GM12878 (cell line): ENCODE results near the gene TTLL8. TPM values are rescaled to one million over a fixed set of nuclear protein-coding genes. Genes with fewer than 3 reads are reported as not detected.

Source experiments
- ATAC-seq: fragments of 200-7000 bp; cut with Tn5 transposase; 3 replicates; pipeline ENCODE4 v1.9.1; 2020; ENCODE audit warnings: mild to moderate bottlenecking, moderate library complexity
- BruUV-seq: library from RNA; stranded (reverse); fragments of 400-500 nt; replicated peaks from 2 replicates; lab custom pipeline; 2021; lab: Mats Ljungman, UMichigan
- CTCF ChIA-PET: fragments of 300-600 bp; sonication (Branson Sonifier 250); formaldehyde crosslinking; extraction: SDS; loops from one replicate; lab custom pipeline; 2021; ENCODE audit warnings: inconsistent platforms; lab: Yijun Ruan, JAX
- POLR2A ChIA-PET: fragments of 350-600 bp; formaldehyde crosslinking; extraction: SDS; loops from one replicate; lab custom pipeline; 2021; ENCODE audit warnings: inconsistent platforms; lab: Charles Lee
- RAD21 ChIA-PET: fragments of 300-600 bp; sonication (Branson Sonifier 250); formaldehyde crosslinking; loops from one replicate; lab custom pipeline; 2023; ENCODE audit warnings: antibody characterized with exemption; ENCODE audit not compliant: unreplicated experiment; lab: Charles Lee
- SMC1A ChIA-PET: fragments of 300-600 bp; sonication (Branson Sonifier 250); formaldehyde crosslinking; loops from one replicate; lab custom pipeline; 2023; ENCODE audit not compliant: unreplicated experiment, uncharacterized antibody; lab: Charles Lee
- DNase-seq: peaks from one replicate; pipeline ENCODE4 v3.0.0-alpha.2; 2011; ENCODE audit warnings: low read depth, low spot score
- FAIRE-seq: peaks from 3 replicates; lab custom pipeline; 2011; peaks lifted over from hg19 to GRCh38; lab: Jason Lieb, UNC
- H2AFZ ChIP-seq: 2 replicates; pipeline ENCODE4 v1.6.0; 2011; ENCODE audit warnings: low read depth, low read length, control low read depth; ENCODE audit not compliant: control insufficient read depth
- H3K27ac ChIP-seq: 2 replicates; pipeline ENCODE4 v1.5.1; 2011; ENCODE audit warnings: control low read depth; ENCODE audit not compliant: control insufficient read depth, insufficient read depth
- H3K27me3 ChIP-seq, 2 experiments: replicated peaks in 1 of 2; 2 replicates each; pipeline versions ENCODE4 v1.6.0 to v1.6.1; 2011; ENCODE audit warnings: low read length in 1 of 2; ENCODE audit not compliant: control insufficient read depth in 2 of 2, insufficient read depth in 2 of 2
- H3K36me3 ChIP-seq, 2 experiments: 2 replicates each; pipeline ENCODE4 v1.5.1; 2011; ENCODE audit warnings: low read length in 1 of 2; ENCODE audit not compliant: control insufficient read depth in 2 of 2, insufficient read depth in 2 of 2
- H3K4me1 ChIP-seq: 2 replicates; pipeline ENCODE4 v1.6.1; 2011; ENCODE audit warnings: mild to moderate bottlenecking, low read length, moderate library complexity, mixed read lengths; ENCODE audit not compliant: control insufficient read depth, insufficient read depth
- H3K4me2 ChIP-seq: 2 replicates; pipeline ENCODE4 v1.6.0; 2011; ENCODE audit warnings: control low read depth; ENCODE audit not compliant: control insufficient read depth, insufficient read depth
- H3K4me3 ChIP-seq: fragments of 200-600 bp; sonication (generic); 2 replicates; pipeline ENCODE4 v1.5.1; 2016
- H3K79me2 ChIP-seq: 2 replicates; pipeline ENCODE4 v1.6.0; 2011; ENCODE audit warnings: low read length; ENCODE audit not compliant: control insufficient read depth, insufficient read depth
- H3K9ac ChIP-seq: 2 replicates; pipeline ENCODE4 v1.8.0; 2011; ENCODE audit warnings: low read length, control low read depth, mixed read lengths; ENCODE audit not compliant: control insufficient read depth, insufficient read depth
- H3K9me3 ChIP-seq: replicated peaks from 3 replicates; pipeline ENCODE4 v1.5.1; 2011; ENCODE audit warnings: mild to moderate bottlenecking, low read length; ENCODE audit not compliant: control insufficient read depth, insufficient read depth
- H4K20me1 ChIP-seq: 2 replicates; pipeline ENCODE4 v1.6.0; 2011; ENCODE audit not compliant: control insufficient read depth, insufficient read depth
- BCLAF1 ChIP-seq: fragments of 450-650 bp; IDR thresholded peaks from 2 replicates; pipeline ENCODE4 v1.6.1; 2017; ENCODE audit warnings: antibody characterized with exemption, mild to moderate bottlenecking, moderate library complexity
- BRCA1 ChIP-seq: IDR thresholded peaks from 2 replicates; pipeline ENCODE4 v1.6.1; 2011; ENCODE audit warnings: low read depth, low read length, improper control_type of control experiment
- CHD1 ChIP-seq: IDR thresholded peaks from 2 replicates; pipeline ENCODE4 v1.6.1; 2012; ENCODE audit warnings: low read depth, low read length, improper control_type of control experiment
- CUX1 ChIP-seq: IDR thresholded peaks from 2 replicates; pipeline ENCODE4 v1.6.1; 2012; ENCODE audit warnings: improper control_type of control experiment, low read depth, low read length; ENCODE audit not compliant: insufficient replicate concordance
- KDM1A ChIP-seq: fragments of 200-600 bp; sonication (generic); IDR thresholded peaks from 2 replicates; pipeline ENCODE4 v1.6.1; 2016; ENCODE audit warnings: borderline replicate concordance
- PAX8 ChIP-seq: fragments of 450-650 bp; IDR thresholded peaks from 2 replicates; pipeline ENCODE4 v1.6.1; 2017; ENCODE audit warnings: mild to moderate bottlenecking, moderate library complexity
- WGBS: methylation state at CpG from one replicate; pipeline ENCODE4 v1.1.6; 2016; ENCODE audit warnings: low lambda C conversion rate; ENCODE audit not compliant: insufficient replicate concordance, insufficient coverage; ENCODE audit errors: missing lambda C conversion rate; 5-methylcytosine and 5-hydroxymethylcytosine counted together
- in situ Hi-C: fragments of 300-500 bp; cut with MboI; formaldehyde crosslinking; loops from 9 replicates; pipeline ENCODE4 v1.14.3; 2018; ENCODE audit warnings: mixed read lengths
- intact Hi-C: fragments of 100-400 bp; cut with micrococcal nuclease; formaldehyde crosslinking; loops from one replicate; pipeline ENCODE4 v1.14.2; 2022; ENCODE audit not compliant: unreplicated experiment
- polyA plus RNA-seq, 11 experiments: library from polyadenylated mRNA; depleted of rRNA in 4 of 11; unstranded in 6 of 11; stranded (reverse) in 5 of 11; fragments of >200 nt; fragmentation: Nextera tagmentation in 4 of 11; fragmentation: Illumina TruSeq in 1 of 11; extraction: Ambion mirVana in 4 of 11; extraction: Trizol in 1 of 11; gene quantifications; 1 replicate in 1 of 11; 2 replicates in 10 of 11; pipeline versions ENCODE4 v1.2.1 to v1.2.3, GENCODE V29; 2011 to 2016; ENCODE audit warnings: inconsistent platforms in 2 of 11, missing spikeins in 2 of 11, low read depth in 1 of 11
- total RNA-seq, 4 experiments: library from RNA; depleted of rRNA in 3 of 4; stranded (reverse); fragments of >200 nt in 3 of 4; fragmentation: Illumina TruSeq in 1 of 4; extraction: Trizol in 1 of 4; gene quantifications; 2 replicates each; pipeline versions ENCODE4 v1.2.1 to v1.2.3, GENCODE V29; 2013 to 2021
- TF ChIP-seq, protein P1 (sequence below): fragments of 450-650 bp; IDR thresholded peaks from 2 replicates; pipeline ENCODE4 v1.6.1; 2014; ENCODE audit warnings: mild to moderate bottlenecking

TTLL8 gene
- total and polyA plus RNA-seq, 10 of the 15 experiments (the other 5 are each of a cell fraction or from before 2014, with no cell fraction given): not detected

GRCh38 chr22:50089682-50090411 is 31.7 kb upstream of the TTLL8 start, which contains the start of gene MOV10L1:
Gene MOV10L1 (plus strand): TSS chr22:50090006. CDS start chr22:50090089, 83 bp downstream.
- TF ChIP-seq KDM1A (no peak), BRCA1 (no peak)
- TF ChIP-seq, protein P1, sequence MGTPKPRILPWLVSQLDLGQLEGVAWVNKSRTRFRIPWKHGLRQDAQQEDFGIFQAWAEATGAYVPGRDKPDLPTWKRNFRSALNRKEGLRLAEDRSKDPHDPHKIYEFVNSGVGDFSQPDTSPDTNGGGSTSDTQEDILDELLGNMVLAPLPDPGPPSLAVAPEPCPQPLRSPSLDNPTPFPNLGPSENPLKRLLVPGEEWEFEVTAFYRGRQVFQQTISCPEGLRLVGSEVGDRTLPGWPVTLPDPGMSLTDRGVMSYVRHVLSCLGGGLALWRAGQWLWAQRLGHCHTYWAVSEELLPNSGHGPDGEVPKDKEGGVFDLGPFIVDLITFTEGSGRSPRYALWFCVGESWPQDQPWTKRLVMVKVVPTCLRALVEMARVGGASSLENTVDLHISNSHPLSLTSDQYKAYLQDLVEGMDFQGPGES: no peak
- TF ChIP-seq, all 136 proteins: peak for 0
- H3K79me2 ChIP-seq: no peaks in the 10 kb centered on the region
- H2AFZ ChIP-seq: no peak within 1 kb of the TSS
- 79% methylated on average over 68 of the region's 83 CpGs for WGBS
- CTCF ChIA-PET: no interaction called here
- SMC1A ChIA-PET: no interaction called here
- BruUV-seq: no TSS peak
- H3K9ac ChIP-seq: no peak within 1 kb of the TSS
- H3K4me3 ChIP-seq: no peak within 1 kb of the TSS
- H4K20me1 ChIP-seq: no peaks in the 10 kb centered on the region
- no peak for FAIRE-seq
- in situ Hi-C loops: no loop called here
- no peak for DNase-seq
- H3K9me3 ChIP-seq: peaks cover 9% of the 10 kb centered on the region; the same call in 1 of the 3 replicates
- POLR2A ChIA-PET: no interaction called here
- no peak within 1 kb of the TSS for H3K27ac ChIP-seq
- no peak within 1 kb of the TSS for H3K4me2 ChIP-seq
- H3K27me3 ChIP-seq: peaks cover 1 to 2% of the 10 kb centered on the region in 2 experiments; a peak in 1 of 4 replicates
- no peak for ATAC-seq
- intact Hi-C loops: no loop called here
- H3K36me3 ChIP-seq: no peaks in the 10 kb centered on the region
- RAD21 ChIA-PET: no interaction called here
- H3K4me1 ChIP-seq: no peaks in the 10 kb centered on the region

DNA sequence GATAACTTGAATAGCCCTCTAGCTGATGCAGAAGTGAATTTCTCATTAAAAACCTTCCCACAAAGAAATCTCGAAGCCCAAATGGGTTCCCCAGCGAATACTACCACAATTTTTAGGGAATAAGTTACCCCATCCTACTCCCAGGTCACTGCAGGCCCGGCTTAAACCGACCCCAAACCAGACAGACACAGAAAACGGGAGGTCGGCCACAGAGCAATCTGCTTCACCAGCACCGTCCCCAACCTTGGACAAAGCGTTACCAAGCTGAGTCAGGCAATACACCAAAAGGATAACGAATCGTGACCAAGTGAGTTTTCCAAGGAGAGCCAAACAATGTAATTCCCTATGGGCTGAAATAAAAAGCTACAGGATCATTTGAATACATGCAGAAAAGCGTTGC is 31.1 kb upstream of the TTLL8 start:
- H3K4me2 ChIP-seq: no peak overlapping the region
- in situ Hi-C loops (no loop called here), intact Hi-C loops (no loop called here)
- no peaks in the 10 kb centered on the region for H3K4me1 ChIP-seq
- RAD21 ChIA-PET: no interaction called here
- no peak overlapping the region for H3K9ac ChIP-seq
- no peaks in the 10 kb centered on the region for H3K36me3 ChIP-seq
- H4K20me1 ChIP-seq: no peaks in the 10 kb centered on the region
- no TSS peak for BruUV-seq
- peaks cover 1 to 2% of the 10 kb centered on the region in 2 experiments; a peak in 1 of 4 replicates for H3K27me3 ChIP-seq
- CTCF ChIA-PET: no interaction called here
- no peaks in the 10 kb centered on the region for H3K79me2 ChIP-seq
- ATAC-seq (no peak), DNase-seq (no peak), FAIRE-seq (no peak)
- SMC1A ChIA-PET: no interaction called here
- H3K9me3 ChIP-seq: peaks cover 9% of the 10 kb centered on the region; the same call in 1 of the 3 replicates
- no peak overlapping the region for H2AFZ ChIP-seq
- no peak overlapping the region for H3K27ac ChIP-seq
- H3K4me3 ChIP-seq: no peak overlapping the region
- WGBS: 76% methylated on average over 11 of the region's 11 CpGs
- POLR2A ChIA-PET: no interaction called here
- TF ChIP-seq CHD1 (no peak), PAX8 (no peak), BCLAF1 (no peak), CUX1 (no peak)
